Right hindlimb (tissue), 1 donor: ENCODE measurements around the gene ATG16L1.

Experiments used
- DNase-seq: peaks from one replicate; pipeline ENCODE4 v3.0.0-alpha.2; 2018

The ATG16L1 gene

GRCh38 chr2:233336541-233336940, 85.1 kb downstream of the ATG16L1 start:
- no peak for DNase-seq

- DNase-seq = no peak
These were observed 86.6 kb downstream of the ATG16L1 start for GRCh38 chr2:233338046-233338445.

- no peak for DNase-seq
These were observed 87.4 kb downstream of the ATG16L1 start for GRCh38 chr2:233338812-233339368.

- no peak for DNase-seq
These were observed 88.0 kb downstream of the ATG16L1 start for GRCh38 chr2:233339427-233339826.

- DNase-seq = no peak
These were observed 89.8 kb downstream of the ATG16L1 start for GRCh38 chr2:233341296-233341695.

- DNase-seq = no peak
These were observed 90.8 kb downstream of the ATG16L1 start for GRCh38 chr2:233342301-233342700.

GRCh38 chr2:233343171-233343705, 91.8 kb downstream of the ATG16L1 start:
- no peak for DNase-seq
